22Rv1 (cell line): ENCODE measurements around the gene HOXC13.

Experiments used
- H3K27ac ChIP-seq: fragments of 450-650 bp; 2 replicates; pipeline ENCODE4 v1.5.1; 2017
- ZFX ChIP-seq: fragments of 450-650 bp; IDR thresholded peaks from 2 replicates; pipeline ENCODE4 v1.6.1; 2017; ENCODE audit warnings: antibody characterized with exemption, borderline replicate concordance
- TF ChIP-seq, protein P1 (sequence below): fragments of 450-650 bp; IDR thresholded peaks from 2 replicates; pipeline ENCODE4 v1.5.1; 2017; ENCODE audit warnings: mild to moderate bottlenecking

Gene HOXC13

DNA sequence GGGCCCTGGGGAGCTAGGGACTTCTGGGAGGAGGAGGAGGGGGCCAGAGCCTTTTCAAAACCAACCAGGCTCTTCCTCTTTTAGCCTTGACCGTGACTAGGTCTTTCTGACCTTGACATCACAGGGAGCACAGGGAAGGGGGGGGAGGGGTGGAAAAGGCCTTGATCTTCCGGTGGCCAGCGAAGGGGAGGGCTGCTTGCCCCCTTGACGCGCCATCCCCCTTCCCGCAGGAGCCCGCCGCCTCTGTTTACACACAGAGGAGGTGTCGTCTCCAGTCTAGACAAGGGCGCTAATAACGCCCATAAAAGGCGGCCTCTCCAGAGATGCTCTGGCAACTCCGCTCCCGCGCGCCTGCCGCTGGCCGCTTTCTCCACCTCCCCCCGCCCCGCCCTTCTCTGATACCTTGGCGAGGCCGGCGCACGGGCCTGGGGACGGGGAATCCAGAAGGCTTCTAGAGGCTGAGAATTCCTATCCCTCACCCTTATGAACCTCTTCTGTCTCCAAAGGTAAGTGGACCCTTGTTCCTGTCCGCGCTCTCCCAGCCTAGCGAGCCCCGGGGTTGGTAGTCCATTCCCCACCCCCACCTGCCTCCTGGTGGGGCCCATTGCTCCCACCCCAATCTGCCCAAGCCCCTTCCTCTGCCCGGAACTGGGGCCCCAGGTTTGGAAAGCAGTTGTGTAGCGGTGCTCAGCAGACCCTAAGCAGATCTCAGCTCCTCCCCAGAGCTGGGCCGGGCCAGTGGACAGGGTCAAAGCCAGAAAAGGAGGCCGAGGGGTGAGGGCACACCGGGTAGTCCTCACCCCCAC, 11.2 kb downstream of the HOXC13 start:
- H3K27ac ChIP-seq, result peak overlapping the region; percentile 66
- TF ChIP-seq ZFX, result no peak
- TF ChIP-seq, protein P1, sequence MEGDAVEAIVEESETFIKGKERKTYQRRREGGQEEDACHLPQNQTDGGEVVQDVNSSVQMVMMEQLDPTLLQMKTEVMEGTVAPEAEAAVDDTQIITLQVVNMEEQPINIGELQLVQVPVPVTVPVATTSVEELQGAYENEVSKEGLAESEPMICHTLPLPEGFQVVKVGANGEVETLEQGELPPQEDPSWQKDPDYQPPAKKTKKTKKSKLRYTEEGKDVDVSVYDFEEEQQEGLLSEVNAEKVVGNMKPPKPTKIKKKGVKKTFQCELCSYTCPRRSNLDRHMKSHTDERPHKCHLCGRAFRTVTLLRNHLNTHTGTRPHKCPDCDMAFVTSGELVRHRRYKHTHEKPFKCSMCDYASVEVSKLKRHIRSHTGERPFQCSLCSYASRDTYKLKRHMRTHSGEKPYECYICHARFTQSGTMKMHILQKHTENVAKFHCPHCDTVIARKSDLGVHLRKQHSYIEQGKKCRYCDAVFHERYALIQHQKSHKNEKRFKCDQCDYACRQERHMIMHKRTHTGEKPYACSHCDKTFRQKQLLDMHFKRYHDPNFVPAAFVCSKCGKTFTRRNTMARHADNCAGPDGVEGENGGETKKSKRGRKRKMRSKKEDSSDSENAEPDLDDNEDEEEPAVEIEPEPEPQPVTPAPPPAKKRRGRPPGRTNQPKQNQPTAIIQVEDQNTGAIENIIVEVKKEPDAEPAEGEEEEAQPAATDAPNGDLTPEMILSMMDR, result no peak

DNA sequence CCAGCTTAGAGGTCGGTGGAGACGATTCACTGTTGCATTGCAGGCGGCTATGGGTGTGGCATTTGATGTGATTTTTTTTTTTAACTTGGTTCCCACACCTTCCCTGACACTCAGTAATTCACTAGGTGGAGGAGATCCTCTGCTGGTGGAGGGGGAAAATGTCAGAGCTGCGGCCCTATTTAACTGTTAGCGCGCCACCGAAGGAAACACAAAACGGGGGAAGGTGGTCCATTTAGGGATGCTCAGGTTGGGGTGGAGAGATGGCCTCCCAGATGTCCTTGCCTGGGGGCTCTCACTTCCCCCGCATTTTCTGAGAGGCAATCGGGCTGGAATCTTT, 11.8 kb downstream of the HOXC13 start:
- TF ChIP-seq ZFX, result no peak
- TF ChIP-seq, protein P1, result peak; percentile 79
- H3K27ac ChIP-seq, result peak overlapping the region; percentile 66

DNA sequence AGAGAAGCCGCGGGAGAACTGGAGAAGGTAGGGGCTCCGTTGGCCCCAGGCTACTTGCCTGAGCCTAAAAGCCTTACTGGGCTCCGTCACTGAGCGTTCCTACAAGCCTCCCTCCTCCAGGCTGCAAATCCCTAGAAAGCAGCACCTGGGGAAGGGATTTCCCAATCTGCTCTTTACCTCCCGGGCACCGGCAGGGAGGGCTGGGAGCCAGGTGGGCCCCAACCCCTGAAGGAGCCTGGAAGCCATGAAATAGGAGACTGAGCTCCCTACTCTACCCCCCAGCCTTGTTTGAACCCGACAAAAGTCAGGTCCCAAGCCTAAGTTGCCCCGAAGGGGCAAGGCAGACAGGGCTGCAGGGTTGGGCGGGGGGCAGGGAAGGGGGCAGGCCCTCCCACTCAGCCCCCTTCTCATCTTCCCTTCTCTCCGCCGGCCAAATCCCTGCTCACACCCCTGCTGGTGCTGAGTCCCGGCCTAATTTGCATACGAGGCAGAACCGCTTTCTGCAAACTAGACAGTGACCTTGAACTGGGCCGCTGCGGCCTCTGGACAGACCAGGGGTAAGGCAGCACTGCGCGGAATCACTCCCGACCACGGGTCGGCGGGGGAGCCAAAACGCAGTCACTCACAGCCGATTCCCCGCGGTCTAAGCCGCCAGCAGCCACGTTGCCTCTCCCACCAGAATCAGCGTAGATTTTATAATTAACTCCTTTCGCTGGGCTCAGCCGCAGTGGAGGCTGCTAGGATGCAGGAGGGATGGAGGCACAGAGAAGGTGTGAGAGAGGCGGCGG, 12.4 kb downstream of the HOXC13 start:
- TF ChIP-seq, protein P1, result no peak
- TF ChIP-seq ZFX, result no peak
- H3K27ac ChIP-seq, result peak overlapping the region; percentile 66

DNA sequence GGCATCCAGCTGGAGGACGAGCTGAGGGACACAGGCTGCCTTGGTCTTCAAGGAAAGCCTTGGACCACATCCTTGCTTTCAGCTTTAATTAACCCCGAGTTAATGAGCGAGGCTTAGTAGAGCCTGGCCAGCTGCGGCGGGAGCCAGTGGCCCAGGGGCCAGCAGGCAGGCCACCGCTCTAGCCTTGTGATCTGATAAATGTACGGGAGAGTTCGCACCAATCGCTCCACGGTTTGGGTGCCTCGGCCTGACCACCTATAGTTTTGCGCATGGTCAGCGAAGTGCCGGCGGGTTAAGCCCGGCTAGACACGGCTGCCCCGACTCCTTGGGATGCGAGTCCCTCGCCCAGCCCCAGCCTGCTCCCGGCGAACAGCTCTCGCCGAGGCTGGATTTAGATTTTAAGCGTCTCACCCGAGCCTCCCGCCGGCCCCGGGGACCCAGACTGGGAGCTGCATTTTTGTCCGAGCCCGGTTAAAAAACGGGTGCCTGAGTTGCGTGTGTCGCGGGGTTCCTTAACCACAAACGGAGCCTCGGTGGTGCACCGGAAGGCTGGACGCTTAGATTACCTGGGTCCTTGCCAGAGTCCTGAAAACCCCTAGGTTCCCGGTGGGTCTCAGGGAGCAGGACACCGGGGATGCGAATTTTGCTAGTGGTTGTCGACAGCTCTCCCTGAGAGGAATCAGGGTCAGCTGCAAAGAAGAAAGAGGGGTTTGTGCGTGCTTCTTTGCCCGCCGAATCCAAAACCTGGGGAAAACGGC, 13.1 kb downstream of the HOXC13 start:
- peak overlapping the region; percentile 25; the same call in 1 of the 2 replicates for H3K27ac ChIP-seq
- TF ChIP-seq ZFX, result no peak
- TF ChIP-seq, protein P1, result no peak

DNA sequence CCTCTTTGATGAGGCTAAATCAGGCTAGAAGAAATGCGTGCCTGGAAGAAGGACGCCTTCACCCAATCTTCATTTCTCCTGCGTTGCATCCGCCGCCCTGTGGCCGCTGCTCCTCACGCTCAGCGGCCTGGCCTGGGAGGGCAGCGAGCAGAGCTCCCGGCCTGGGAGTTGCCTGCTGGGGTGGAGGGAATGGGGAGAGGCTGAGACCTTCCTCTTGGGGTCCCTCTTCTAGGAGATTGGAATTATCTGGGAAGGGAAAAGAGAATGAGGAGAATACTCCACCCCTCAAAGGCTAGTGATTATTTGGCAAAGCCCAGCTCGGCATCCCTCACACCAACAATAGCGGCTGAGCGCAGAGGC, 13.7 kb downstream of the HOXC13 start:
- TF ChIP-seq ZFX, result no peak
- TF ChIP-seq, protein P1, result no peak
- H3K27ac ChIP-seq, result peak overlapping the region; percentile 25

DNA sequence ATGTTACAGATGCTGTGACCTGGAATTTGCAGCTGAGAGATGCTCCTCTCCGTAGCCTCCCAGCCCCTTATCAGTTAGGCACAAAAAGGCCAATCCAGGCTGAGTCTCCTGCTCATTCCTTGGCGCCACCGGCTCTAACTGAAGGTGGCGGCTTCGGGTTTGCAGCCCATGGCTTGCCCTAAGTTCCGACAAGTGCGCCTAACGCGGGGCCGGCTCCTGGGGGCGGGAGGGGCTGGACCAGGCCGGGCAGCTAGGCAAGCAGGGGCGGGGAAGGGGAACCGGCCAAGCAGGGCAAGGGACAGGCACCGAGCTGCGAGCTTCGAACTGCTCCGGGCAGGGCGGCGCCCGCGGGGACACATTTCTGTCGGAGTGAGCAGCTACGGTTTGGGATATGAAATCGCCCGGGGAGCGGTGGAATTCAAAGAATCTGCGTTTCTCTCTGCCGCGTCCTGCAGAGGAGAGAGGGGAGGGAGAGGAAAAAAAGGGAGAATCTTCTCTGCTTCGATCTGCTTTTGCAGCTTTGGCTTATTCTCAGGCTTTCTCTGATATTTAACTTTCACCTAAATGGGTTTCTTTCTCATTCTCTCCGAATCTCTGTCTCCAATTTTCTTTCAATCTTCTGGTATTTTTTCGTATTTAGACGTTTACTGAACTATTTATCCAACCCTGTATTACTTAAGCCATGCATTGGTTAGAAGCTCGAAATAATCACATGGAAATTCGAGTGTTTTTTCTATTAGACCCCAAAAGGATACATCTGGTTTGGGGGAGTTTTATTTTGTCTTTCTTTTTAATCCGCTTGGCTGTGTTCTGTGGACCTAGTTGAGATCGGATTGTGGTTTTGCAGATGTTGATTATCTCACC, 14.5 kb downstream of the HOXC13 start:
- TF ChIP-seq ZFX, result no peak
- TF ChIP-seq, protein P1, result no peak
- peak overlapping the region; percentile 25 for H3K27ac ChIP-seq
